ENCODE data around the gene SLC1A5.
A peak's percentile ranks its signal among the peaks of the same experiment; 100 is the strongest.

The SLC1A5 gene

GRCh38 chr19:46727757-46728156, 60.6 kb downstream of the SLC1A5 start:
- no peak for DNase-seq
- Mint-ChIP-seq H3K4me1 (peaks cover 28% of the 10 kb centered on the region), H3K36me3 (ENCODE audit: low read depth) (peaks cover 45% of the 10 kb centered on the region), H3K27ac (no peak overlapping the region), H3K9me3 (no peaks in the 10 kb centered on the region), H3K27me3 (ENCODE audit: low read depth, poor library complexity) (no peaks in the 10 kb centered on the region), H3K4me3 (no peak overlapping the region)
- no peak for TF ChIP-seq CTCF (IDR thresholded peaks at IDR 0.05)

- no peaks in the 10 kb centered on the region for H3K27me3 Mint-ChIP-seq (ENCODE audit: low read depth, poor library complexity)
- TF ChIP-seq CTCF (IDR thresholded peaks at IDR 0.05), result no peak
- no peak overlapping the region for H3K4me3 Mint-ChIP-seq
- no peaks in the 10 kb centered on the region for H3K9me3 Mint-ChIP-seq
- DNase-seq, result no peak
- H3K27ac Mint-ChIP-seq, result peak overlapping the region; percentile 36
- H3K4me1 Mint-ChIP-seq, result peaks cover 25% of the 10 kb centered on the region
- H3K36me3 Mint-ChIP-seq (ENCODE audit: low read depth), result peaks cover 49% of the 10 kb centered on the region
Measured at GRCh38 chr19:46726971-46727501, 61.4 kb downstream of the SLC1A5 start.

- Mint-ChIP-seq H3K36me3 (ENCODE audit: low read depth) (peaks cover 47% of the 10 kb centered on the region), H3K9me3 (no peaks in the 10 kb centered on the region), H3K27me3 (ENCODE audit: low read depth, poor library complexity) (no peaks in the 10 kb centered on the region), H3K4me1 (peaks cover 20% of the 10 kb centered on the region), H3K4me3 (no peak overlapping the region), H3K27ac (peak overlapping the region; percentile 89)
- DNase-seq, result no peak
- no peak for TF ChIP-seq CTCF (IDR thresholded peaks at IDR 0.05)
Measured at GRCh38 chr19:46726551-46726950, 61.8 kb downstream of the SLC1A5 start.

- H3K36me3 Mint-ChIP-seq (ENCODE audit: low read depth), result peaks cover 42% of the 10 kb centered on the region
- H3K4me3 Mint-ChIP-seq, result no peak overlapping the region
- peak overlapping the region; percentile 89 for H3K27ac Mint-ChIP-seq
- H3K4me1 Mint-ChIP-seq, result peaks cover 17% of the 10 kb centered on the region
- DNase-seq, result no peak
- no peaks in the 10 kb centered on the region for H3K27me3 Mint-ChIP-seq (ENCODE audit: low read depth, poor library complexity)
- no peaks in the 10 kb centered on the region for H3K9me3 Mint-ChIP-seq
- no peak for TF ChIP-seq CTCF (IDR thresholded peaks at IDR 0.05)
Measured at GRCh38 chr19:46725859-46726393, 62.5 kb downstream of the SLC1A5 start.

GRCh38 chr19:46725036-46725820, 63.2 kb downstream of the SLC1A5 start:
- Mint-ChIP-seq H3K9me3 (no peaks in the 10 kb centered on the region), H3K36me3 (ENCODE audit: low read depth) (peaks cover 42% of the 10 kb centered on the region), H3K4me1 (peaks cover 17% of the 10 kb centered on the region), H3K4me3 (no peak overlapping the region), H3K27me3 (ENCODE audit: low read depth, poor library complexity) (no peaks in the 10 kb centered on the region), H3K27ac (peak overlapping the region; percentile 89)
- no peak for DNase-seq
- no peak for TF ChIP-seq CTCF (IDR thresholded peaks at IDR 0.05)
